Keratinocyte (primary cell): ENCODE results near the gene SOX3. TPM values are rescaled to one million over a fixed set of nuclear protein-coding genes. Genes with fewer than 3 reads are reported as not detected.

Experiments used
- DNase-seq: peaks from one replicate; pipeline ENCODE4 v3.0.0-alpha.2; 2011; ENCODE audit warnings: low read depth, missing footprints, low spot score
- FAIRE-seq: peaks from 2 replicates; lab custom pipeline; 2011; peaks lifted over from hg19 to GRCh38; lab: Jason Lieb, UNC
- H2AFZ ChIP-seq: 2 replicates; pipeline ENCODE4 v1.6.0; 2012; ENCODE audit warnings: low read length, control low read depth, inconsistent platforms; ENCODE audit not compliant: control insufficient read depth
- H3K27ac ChIP-seq: 2 replicates; pipeline ENCODE4 v1.5.1; 2011; ENCODE audit warnings: low read length; ENCODE audit not compliant: control insufficient read depth, insufficient read depth
- H3K27me3 ChIP-seq: 3 replicates; pipeline ENCODE4 v1.6.0; 2011; ENCODE audit warnings: low read length; ENCODE audit not compliant: control insufficient read depth, insufficient read depth; ENCODE audit errors: extremely low read depth
- H3K36me3 ChIP-seq, 2 experiments: 2 replicates in 1 of 2; 3 replicates in 1 of 2; pipeline ENCODE4 v1.5.1; 2011; ENCODE audit warnings: low read length in 2 of 2, mild to moderate bottlenecking in 1 of 2; ENCODE audit not compliant: control insufficient read depth in 2 of 2, insufficient read depth in 2 of 2; ENCODE audit errors: extremely low read depth in 1 of 2
- H3K4me1 ChIP-seq: 3 replicates; pipeline ENCODE4 v1.5.1; 2011; ENCODE audit warnings: low read length; ENCODE audit not compliant: control insufficient read depth, insufficient read depth; ENCODE audit errors: extremely low read depth
- H3K4me2 ChIP-seq: 3 replicates; pipeline ENCODE4 v1.6.0; 2011; ENCODE audit warnings: low read depth, low read length; ENCODE audit not compliant: control insufficient read depth, insufficient read depth; ENCODE audit errors: extremely low read depth
- H3K4me3 ChIP-seq, 3 experiments: fragments of 200-600 bp in 1 of 3; sonication (generic) in 1 of 3; 2 replicates in 2 of 3; 3 replicates in 1 of 3; pipeline ENCODE4 v1.5.1; 2011 to 2016; ENCODE audit warnings: low read length in 3 of 3, mild to moderate bottlenecking in 3 of 3, control low read depth in 2 of 3, inconsistent platforms in 1 of 3, low read depth in 1 of 3, mixed read lengths in 1 of 3, mixed run types in 1 of 3, moderate library complexity in 1 of 3; ENCODE audit not compliant: control insufficient read depth in 2 of 3, insufficient read depth in 2 of 3; ENCODE audit errors: extremely low read depth in 1 of 3
- H3K79me2 ChIP-seq: 2 replicates; pipeline ENCODE4 v1.6.0; 2012; ENCODE audit warnings: low read length; ENCODE audit not compliant: control insufficient read depth, insufficient read depth
- H3K9ac ChIP-seq: 3 replicates; pipeline ENCODE4 v1.6.0; 2011; ENCODE audit warnings: low read length; ENCODE audit not compliant: control insufficient read depth, insufficient read depth; ENCODE audit errors: extremely low read depth
- H3K9me1 ChIP-seq: 3 replicates; pipeline ENCODE4 v1.6.0; 2011; ENCODE audit warnings: low read length; ENCODE audit not compliant: control insufficient read depth, insufficient read depth; ENCODE audit errors: extremely low read depth
- H3K9me3 ChIP-seq: 2 replicates; pipeline ENCODE4 v1.5.1; 2012; ENCODE audit warnings: low read depth, low read length; ENCODE audit not compliant: control insufficient read depth
- H4K20me1 ChIP-seq: 3 replicates; pipeline ENCODE4 v1.6.0; 2011; ENCODE audit warnings: low read length; ENCODE audit not compliant: control insufficient read depth, insufficient read depth; ENCODE audit errors: extremely low read depth
- EZH2 ChIP-seq: IDR thresholded peaks from one replicate; pipeline ENCODE4 v1.6.1; 2012; ENCODE audit warnings: inconsistent platforms, mild to moderate bottlenecking, low read length, moderate library complexity
- dilution Hi-C: fragments of 300-500 bp; cut with MboI; formaldehyde crosslinking; loops from one replicate; pipeline ENCODE4 v1.7.0; 2020; ENCODE audit warnings: low sequenced_read_pairs; ENCODE audit not compliant: extremely low pct_ligation_motif_present
- polyA plus RNA-seq, 5 experiments: library from polyadenylated mRNA; depleted of rRNA in 3 of 5; stranded (reverse) in 3 of 5; stranded (forward) in 1 of 5; unstranded in 1 of 5; fragments of >200 nt; gene quantifications; 1 replicate in 1 of 5; 2 replicates in 3 of 5; 3 replicates in 1 of 5; pipeline versions ENCODE4 v1.2.1 to v1.2.3, GENCODE V29; 2011 to 2012; ENCODE audit warnings: missing spikeins in 2 of 5, low read depth in 1 of 5, low replicate concordance in 1 of 5
- TF ChIP-seq, protein P1 (sequence below), 3 experiments: IDR thresholded peaks in 1 of 3; conservative IDR thresholded peaks in 1 of 3; optimal IDR thresholded peaks in 1 of 3; 2 replicates in 2 of 3; 3 replicates in 1 of 3; pipeline versions ENCODE3 to v1.5.1; 2011; ENCODE audit warnings: low read length in 3 of 3, mild to moderate bottlenecking in 3 of 3, moderate library complexity in 2 of 3, control low read depth in 1 of 3, inconsistent platforms in 1 of 3; ENCODE audit not compliant: insufficient read depth in 2 of 3; ENCODE audit errors: extremely low read depth in 1 of 3

Gene SOX3
- polyA plus RNA-seq, 1 donor (not counting 4 experiments of a cell fraction or from before 2014, with no cell fraction given) = not detected

DNA sequence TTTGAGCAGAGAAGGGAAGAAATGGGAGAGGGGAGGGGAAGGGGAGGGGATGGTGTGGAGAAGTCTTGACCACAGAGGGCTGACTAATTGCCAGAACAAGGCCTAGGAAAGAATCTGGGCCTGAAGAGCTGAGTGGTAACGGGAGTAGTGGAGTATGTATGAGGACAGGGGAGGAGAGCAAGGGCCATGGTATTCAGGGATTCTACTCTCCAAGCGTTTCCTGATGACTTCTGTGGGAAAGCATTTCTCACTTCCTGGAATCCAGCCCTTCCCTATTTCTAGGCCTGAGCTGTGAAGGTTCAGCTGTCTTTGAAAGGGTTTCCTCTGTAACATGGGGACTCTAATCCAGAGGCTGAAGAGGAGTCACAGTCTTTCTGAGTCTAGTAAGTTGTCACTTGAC, 19.7 kb upstream of the SOX3 start:
- Histone ChIP-seq H3K9me1 (no peaks in the 10 kb centered on the region), H3K4me3 (no peak overlapping the region), H3K4me1 (no peaks in the 10 kb centered on the region), H3K4me2 (no peak overlapping the region), H3K27me3 (no peaks in the 10 kb centered on the region), H3K9me3 (no peaks in the 10 kb centered on the region), H3K79me2 (no peaks in the 10 kb centered on the region), H3K36me3 (no peaks in the 10 kb centered on the region), H2AFZ (no peak overlapping the region), H4K20me1 (no peaks in the 10 kb centered on the region), H3K27ac (no peak overlapping the region), H3K9ac (no peak overlapping the region)
- FAIRE-seq = no peak
- DNase-seq = no peak
- TF ChIP-seq, protein P1, sequence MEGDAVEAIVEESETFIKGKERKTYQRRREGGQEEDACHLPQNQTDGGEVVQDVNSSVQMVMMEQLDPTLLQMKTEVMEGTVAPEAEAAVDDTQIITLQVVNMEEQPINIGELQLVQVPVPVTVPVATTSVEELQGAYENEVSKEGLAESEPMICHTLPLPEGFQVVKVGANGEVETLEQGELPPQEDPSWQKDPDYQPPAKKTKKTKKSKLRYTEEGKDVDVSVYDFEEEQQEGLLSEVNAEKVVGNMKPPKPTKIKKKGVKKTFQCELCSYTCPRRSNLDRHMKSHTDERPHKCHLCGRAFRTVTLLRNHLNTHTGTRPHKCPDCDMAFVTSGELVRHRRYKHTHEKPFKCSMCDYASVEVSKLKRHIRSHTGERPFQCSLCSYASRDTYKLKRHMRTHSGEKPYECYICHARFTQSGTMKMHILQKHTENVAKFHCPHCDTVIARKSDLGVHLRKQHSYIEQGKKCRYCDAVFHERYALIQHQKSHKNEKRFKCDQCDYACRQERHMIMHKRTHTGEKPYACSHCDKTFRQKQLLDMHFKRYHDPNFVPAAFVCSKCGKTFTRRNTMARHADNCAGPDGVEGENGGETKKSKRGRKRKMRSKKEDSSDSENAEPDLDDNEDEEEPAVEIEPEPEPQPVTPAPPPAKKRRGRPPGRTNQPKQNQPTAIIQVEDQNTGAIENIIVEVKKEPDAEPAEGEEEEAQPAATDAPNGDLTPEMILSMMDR (optimal IDR thresholded peaks at IDR 0.05 in 1 of 3, IDR thresholded peaks at IDR 0.05 in 1 of 3, conservative IDR thresholded peaks at IDR 0.05 in 1 of 3; ENCODE audit: extremely low read depth in 1 of 3, insufficient read depth in 2 of 3, low read length in 3 of 3) = no peak
- no peak for TF ChIP-seq EZH2
- dilution Hi-C loops = no loop called here

DNA sequence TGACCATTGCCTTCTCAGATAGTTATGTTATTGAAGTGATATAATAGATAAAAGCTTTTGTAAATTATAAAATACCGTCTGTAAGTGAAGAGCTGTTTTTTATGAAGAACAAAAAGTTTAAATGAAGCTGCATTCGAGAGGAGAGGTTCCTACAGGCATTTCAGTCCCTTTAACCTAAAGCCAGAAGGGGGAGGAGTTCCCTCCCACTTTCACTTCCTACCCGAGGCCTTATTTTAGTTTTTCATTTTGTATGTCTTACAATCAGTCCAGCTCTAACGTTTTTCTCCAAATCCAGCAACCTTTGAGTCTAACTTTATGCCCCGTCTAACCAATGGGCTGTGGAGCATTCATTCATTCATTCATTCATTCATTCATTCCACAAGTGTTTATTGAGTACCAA, 16.5 kb upstream of the SOX3 start:
- H3K9ac ChIP-seq = no peak overlapping the region
- H3K79me2 ChIP-seq = no peaks in the 10 kb centered on the region
- H3K27me3 ChIP-seq = no peaks in the 10 kb centered on the region
- dilution Hi-C loops = no loop called here
- no peak overlapping the region for H3K4me3 ChIP-seq
- H3K4me1 ChIP-seq = no peaks in the 10 kb centered on the region
- H3K9me3 ChIP-seq = no peaks in the 10 kb centered on the region
- H4K20me1 ChIP-seq = no peaks in the 10 kb centered on the region
- TF ChIP-seq, protein P1 (optimal IDR thresholded peaks at IDR 0.05 in 1 of 3, IDR thresholded peaks at IDR 0.05 in 1 of 3, conservative IDR thresholded peaks at IDR 0.05 in 1 of 3; ENCODE audit: extremely low read depth in 1 of 3, insufficient read depth in 2 of 3, low read length in 3 of 3) = no peak
- TF ChIP-seq EZH2 = no peak
- H3K9me1 ChIP-seq = no peaks in the 10 kb centered on the region
- no peak for DNase-seq
- H3K4me2 ChIP-seq = no peak overlapping the region
- H2AFZ ChIP-seq = no peak overlapping the region
- H3K27ac ChIP-seq = no peak overlapping the region
- no peak for FAIRE-seq
- no peaks in the 10 kb centered on the region for H3K36me3 ChIP-seq
